ENCODE measurements around the gene GRHL1.

Gene GRHL1

DNA sequence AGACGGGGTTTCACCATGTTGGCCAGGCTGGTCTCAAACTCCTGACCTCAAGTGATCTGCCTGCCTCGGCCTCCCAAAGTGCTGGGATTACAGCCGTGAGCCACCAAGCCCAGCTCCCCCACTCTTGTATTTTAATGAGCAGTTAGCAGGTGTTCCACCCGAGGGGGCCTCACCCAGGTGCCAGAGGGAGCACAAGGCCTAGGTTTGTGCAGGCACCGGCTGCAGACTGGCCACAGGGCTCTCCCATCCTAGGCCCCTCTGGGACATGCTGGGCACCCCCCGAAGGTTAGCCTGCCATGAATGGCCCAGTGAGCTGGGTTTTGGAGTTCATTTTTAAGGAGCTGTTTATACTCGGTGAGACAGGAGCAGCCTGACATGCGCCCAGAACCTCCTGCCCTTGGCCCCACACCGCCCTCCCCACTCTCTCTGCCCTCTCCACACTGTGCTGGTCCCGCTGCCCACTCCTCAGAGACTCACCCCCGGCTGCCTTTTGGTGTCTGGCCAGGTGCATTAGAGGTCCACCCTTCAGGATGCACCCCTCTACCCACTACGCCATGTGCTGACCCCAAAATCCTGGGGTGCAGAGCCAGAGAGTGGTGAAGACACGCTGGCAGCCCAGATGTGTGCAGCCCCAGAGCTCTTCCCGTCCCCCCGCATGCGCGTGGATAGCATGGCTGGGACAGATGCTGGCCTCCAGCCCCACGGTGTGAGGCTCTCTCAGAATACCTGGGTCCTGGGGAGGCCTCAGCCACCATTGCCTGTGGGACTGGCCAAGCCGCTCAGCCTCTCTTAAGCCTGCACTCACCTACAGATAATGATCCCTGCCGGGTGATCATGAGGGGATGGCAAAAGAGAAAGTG, 80.6 kb downstream of the GRHL1 start:
- H3K79me2 ChIP-seq (ENCODE audit: low read length) = peaks cover 6% of the 10 kb centered on the region; the same call in 1 of the 2 replicates
- H3K9me3 ChIP-seq (ENCODE audit: insufficient read depth, low read length) = no peaks in the 10 kb centered on the region
- TF ChIP-seq, protein P1, sequence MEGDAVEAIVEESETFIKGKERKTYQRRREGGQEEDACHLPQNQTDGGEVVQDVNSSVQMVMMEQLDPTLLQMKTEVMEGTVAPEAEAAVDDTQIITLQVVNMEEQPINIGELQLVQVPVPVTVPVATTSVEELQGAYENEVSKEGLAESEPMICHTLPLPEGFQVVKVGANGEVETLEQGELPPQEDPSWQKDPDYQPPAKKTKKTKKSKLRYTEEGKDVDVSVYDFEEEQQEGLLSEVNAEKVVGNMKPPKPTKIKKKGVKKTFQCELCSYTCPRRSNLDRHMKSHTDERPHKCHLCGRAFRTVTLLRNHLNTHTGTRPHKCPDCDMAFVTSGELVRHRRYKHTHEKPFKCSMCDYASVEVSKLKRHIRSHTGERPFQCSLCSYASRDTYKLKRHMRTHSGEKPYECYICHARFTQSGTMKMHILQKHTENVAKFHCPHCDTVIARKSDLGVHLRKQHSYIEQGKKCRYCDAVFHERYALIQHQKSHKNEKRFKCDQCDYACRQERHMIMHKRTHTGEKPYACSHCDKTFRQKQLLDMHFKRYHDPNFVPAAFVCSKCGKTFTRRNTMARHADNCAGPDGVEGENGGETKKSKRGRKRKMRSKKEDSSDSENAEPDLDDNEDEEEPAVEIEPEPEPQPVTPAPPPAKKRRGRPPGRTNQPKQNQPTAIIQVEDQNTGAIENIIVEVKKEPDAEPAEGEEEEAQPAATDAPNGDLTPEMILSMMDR (IDR thresholded peaks at IDR 0.05; ENCODE audit: low read depth, low read length) = no peak
- TF ChIP-seq EZH2phosphoT487 (IDR thresholded peaks at IDR 0.05; ENCODE audit: low read depth) = no peak
- peak overlapping the region; percentile 98 for H3K4me2 ChIP-seq (ENCODE audit: low read length)
- no peaks in the 10 kb centered on the region for H3K27me3 ChIP-seq (ENCODE audit: low read depth, low read length)
- H2AFZ ChIP-seq (ENCODE audit: low read depth, low read length) = no peak overlapping the region
- no peaks in the 10 kb centered on the region for H4K20me1 ChIP-seq (ENCODE audit: insufficient read depth, low read length)
- H3K36me3 ChIP-seq (replicated peaks; ENCODE audit: low read depth, low read length) = no peaks in the 10 kb centered on the region
- no peak overlapping the region for H3K9ac ChIP-seq (ENCODE audit: low read length)
- no peak overlapping the region for H3K27ac ChIP-seq (ENCODE audit: low read length)
- peaks cover 30% of the 10 kb centered on the region for H3K4me1 ChIP-seq (ENCODE audit: low read length)
- peak overlapping the region; percentile 78; the same call in 1 of the 2 replicates for H3K4me3 ChIP-seq (ENCODE audit: low read length)

DNA sequence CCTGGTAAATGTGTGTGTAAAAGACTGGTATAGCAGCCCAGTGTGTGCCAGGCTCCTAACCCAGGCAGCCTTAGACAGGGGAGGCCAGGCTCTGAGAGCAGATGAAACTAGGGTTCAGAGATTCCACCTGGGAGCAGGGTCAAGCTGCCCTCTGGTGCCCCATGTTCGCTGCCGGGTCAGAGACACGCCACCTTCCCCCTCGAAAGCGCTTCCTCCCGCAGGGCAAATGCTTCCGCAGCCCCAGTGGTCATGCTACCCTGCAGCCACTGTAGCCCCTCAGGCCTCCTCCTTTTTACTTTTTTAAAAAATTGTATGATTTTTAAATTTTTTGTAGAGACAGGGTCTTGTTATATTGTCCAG, 81.2 kb downstream of the GRHL1 start:
- TF ChIP-seq, protein P1 (IDR thresholded peaks at IDR 0.05; ENCODE audit: low read depth, low read length) = no peak
- TF ChIP-seq EZH2phosphoT487 (IDR thresholded peaks at IDR 0.05; ENCODE audit: low read depth) = no peak
- Histone ChIP-seq H3K4me1 (ENCODE audit: low read length) (peaks cover 30% of the 10 kb centered on the region), H3K4me2 (ENCODE audit: low read length) (no peak overlapping the region), H3K36me3 (replicated peaks; ENCODE audit: low read depth, low read length) (no peaks in the 10 kb centered on the region), H2AFZ (ENCODE audit: low read depth, low read length) (no peak overlapping the region), H3K4me3 (ENCODE audit: low read length) (no peak overlapping the region), H3K9ac (ENCODE audit: low read length) (no peak overlapping the region), H3K79me2 (ENCODE audit: low read length) (peaks cover 6% of the 10 kb centered on the region; the same call in 1 of the 2 replicates), H3K27ac (ENCODE audit: low read length) (no peak overlapping the region), H3K9me3 (ENCODE audit: insufficient read depth, low read length) (no peaks in the 10 kb centered on the region), H4K20me1 (ENCODE audit: insufficient read depth, low read length) (no peaks in the 10 kb centered on the region), H3K27me3 (ENCODE audit: low read depth, low read length) (no peaks in the 10 kb centered on the region)

DNA sequence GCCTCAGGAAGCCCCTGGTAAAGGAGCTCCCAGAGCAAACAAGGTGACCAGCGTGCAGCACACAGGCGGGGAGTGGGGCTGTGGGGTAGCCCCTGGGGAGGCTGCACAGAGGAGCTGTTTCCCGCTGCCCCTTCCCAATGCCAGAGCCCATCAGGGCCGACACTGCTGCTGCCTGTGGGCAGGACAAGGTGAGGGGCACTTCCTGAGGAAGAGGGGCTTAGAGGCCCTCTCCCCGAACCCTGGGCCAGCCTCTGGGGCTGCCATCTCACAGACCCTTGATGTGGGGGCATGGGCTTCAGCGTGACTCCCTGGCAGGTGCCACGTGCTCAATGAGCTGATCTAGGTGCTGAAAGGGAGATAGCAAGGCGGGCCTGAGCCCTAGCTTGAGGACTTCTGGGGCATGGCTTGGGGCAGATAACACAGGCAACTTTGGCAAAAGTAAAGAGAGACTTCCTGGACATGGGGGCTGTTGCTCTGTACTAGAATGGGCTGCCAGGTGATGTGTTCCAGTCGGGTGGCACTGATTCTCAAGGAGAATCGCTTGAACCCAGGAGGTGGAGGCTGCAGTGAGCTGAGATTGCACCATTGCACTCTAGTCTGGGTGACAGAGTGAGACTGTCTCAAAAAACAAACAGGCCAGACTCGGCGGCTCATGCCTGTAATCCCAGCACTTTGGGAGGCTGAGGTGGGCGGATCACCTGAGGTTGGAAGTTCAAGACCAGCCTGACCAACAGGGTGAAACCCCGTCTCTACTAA, 81.9 kb downstream of the GRHL1 start:
- H4K20me1 ChIP-seq (ENCODE audit: insufficient read depth, low read length) = no peaks in the 10 kb centered on the region
- H2AFZ ChIP-seq (ENCODE audit: low read depth, low read length) = no peak overlapping the region
- no peak overlapping the region for H3K4me2 ChIP-seq (ENCODE audit: low read length)
- no peak overlapping the region for H3K27ac ChIP-seq (ENCODE audit: low read length)
- H3K36me3 ChIP-seq (replicated peaks; ENCODE audit: low read depth, low read length) = no peaks in the 10 kb centered on the region
- H3K9me3 ChIP-seq (ENCODE audit: insufficient read depth, low read length) = no peaks in the 10 kb centered on the region
- H3K4me3 ChIP-seq (ENCODE audit: low read length) = no peak overlapping the region
- peaks cover 6% of the 10 kb centered on the region; the same call in 1 of the 2 replicates for H3K79me2 ChIP-seq (ENCODE audit: low read length)
- no peak overlapping the region for H3K9ac ChIP-seq (ENCODE audit: low read length)
- H3K27me3 ChIP-seq (ENCODE audit: low read depth, low read length) = no peaks in the 10 kb centered on the region
- peaks cover 27% of the 10 kb centered on the region for H3K4me1 ChIP-seq (ENCODE audit: low read length)
- no peak for TF ChIP-seq EZH2phosphoT487 (IDR thresholded peaks at IDR 0.05; ENCODE audit: low read depth)
- TF ChIP-seq, protein P1 (IDR thresholded peaks at IDR 0.05; ENCODE audit: low read depth, low read length) = no peak
